H9 (cell line): ENCODE data around the gene THSD7A. TPM values are rescaled to one million over a fixed set of nuclear protein-coding genes. Genes with fewer than 3 reads are reported as not detected.

Source experiments
- DNase-seq: peaks from one replicate; pipeline ENCODE4 v3.0.0-alpha.2; 2017
- H2AFZ ChIP-seq: one replicate; pipeline ENCODE4 v1.6.1; 2013; ENCODE audit warnings: mild to moderate bottlenecking, low read length, control low read depth, moderate library complexity
- H2AK5ac ChIP-seq: 2 replicates; pipeline ENCODE4 v1.6.1; 2013; ENCODE audit warnings: low read length, control low read depth, mixed read lengths; ENCODE audit not compliant: insufficient read length
- H2BK120ac ChIP-seq: one replicate; pipeline ENCODE4 v1.6.1; 2013; ENCODE audit warnings: low read depth, mild to moderate bottlenecking, low read length, control low read depth, inconsistent platforms; ENCODE audit not compliant: poor library complexity, severe bottlenecking
- H2BK12ac ChIP-seq: 2 replicates; pipeline ENCODE4 v1.6.1; 2013; ENCODE audit warnings: low read length, control low read depth, mixed read lengths, low read depth; ENCODE audit not compliant: insufficient read length
- H2BK15ac ChIP-seq: 2 replicates; pipeline ENCODE4 v1.6.1; 2013; ENCODE audit warnings: low read depth, low read length, control low read depth
- H2BK20ac ChIP-seq: one replicate; pipeline ENCODE4 v1.6.1; 2013; ENCODE audit warnings: low read depth, mild to moderate bottlenecking, low read length, control low read depth, inconsistent platforms; ENCODE audit not compliant: poor library complexity, severe bottlenecking
- H2BK5ac ChIP-seq: 2 replicates; pipeline ENCODE4 v1.6.1; 2013; ENCODE audit warnings: low read length, control low read depth, mixed read lengths; ENCODE audit not compliant: insufficient read length
- H3K14ac ChIP-seq: 2 replicates; pipeline ENCODE4 v1.6.1; 2013; ENCODE audit warnings: low read length, control low read depth; ENCODE audit not compliant: insufficient read depth
- H3K18ac ChIP-seq: 2 replicates; pipeline ENCODE4 v1.6.1; 2013; ENCODE audit warnings: low read depth, mild to moderate bottlenecking, mixed read lengths, low read length, control low read depth; ENCODE audit not compliant: insufficient read length
- H3K23ac ChIP-seq: 2 replicates; pipeline ENCODE4 v1.6.1; 2013; ENCODE audit warnings: low read length, control low read depth, mixed read lengths, low read depth; ENCODE audit not compliant: insufficient read length
- H3K23me2 ChIP-seq: 2 replicates; pipeline ENCODE4 v1.6.1; 2013; ENCODE audit warnings: low read depth, mild to moderate bottlenecking, mixed read lengths, low read length, control low read depth; ENCODE audit not compliant: insufficient read length, poor library complexity, severe bottlenecking
- H3K27ac ChIP-seq: 2 replicates; pipeline ENCODE4 v1.5.1; 2013; ENCODE audit warnings: low read length, control low read depth, mixed read lengths, low read depth; ENCODE audit not compliant: insufficient read length
- H3K27me3 ChIP-seq: 2 replicates; pipeline ENCODE4 v1.6.1; 2013; ENCODE audit warnings: low read length, control low read depth, inconsistent platforms; ENCODE audit not compliant: insufficient read depth
- H3K4ac ChIP-seq: 2 replicates; pipeline ENCODE4 v1.6.1; 2013; ENCODE audit warnings: low read depth, mild to moderate bottlenecking, control low read depth, inconsistent platforms, low read length, moderate library complexity
- H3K4me1 ChIP-seq: 2 replicates; pipeline ENCODE4 v1.6.1; 2013; ENCODE audit warnings: low read length, control low read depth, inconsistent platforms; ENCODE audit not compliant: insufficient read depth
- H3K4me2 ChIP-seq: 2 replicates; pipeline ENCODE4 v1.6.1; 2013; ENCODE audit warnings: low read length, control low read depth, mixed read lengths; ENCODE audit not compliant: insufficient read length, insufficient read depth
- H3K56ac ChIP-seq: 2 replicates; pipeline ENCODE4 v1.6.1; 2013; ENCODE audit warnings: low read depth, mild to moderate bottlenecking, mixed read lengths, low read length, control low read depth; ENCODE audit not compliant: insufficient read length
- H3K79me1 ChIP-seq: 2 replicates; pipeline ENCODE4 v1.6.1; 2013; ENCODE audit warnings: low read depth, mild to moderate bottlenecking, moderate library complexity, low read length, control low read depth, inconsistent platforms; ENCODE audit not compliant: insufficient read depth, poor library complexity, severe bottlenecking
- H3K79me2 ChIP-seq: 2 replicates; pipeline ENCODE4 v1.6.1; 2013; ENCODE audit warnings: low read length, control low read depth, inconsistent platforms; ENCODE audit not compliant: insufficient read depth
- H3K9ac ChIP-seq: 2 replicates; pipeline ENCODE4 v1.6.1; 2013; ENCODE audit warnings: low read length, control low read depth, mixed read lengths; ENCODE audit not compliant: insufficient read length; ENCODE audit errors: extremely low read depth
- H3K9me3 ChIP-seq: one replicate; pipeline ENCODE4 v1.6.1; 2013; ENCODE audit warnings: low read depth, low read length, inconsistent platforms; ENCODE audit not compliant: control insufficient read depth
- H3T11ph ChIP-seq: one replicate; pipeline ENCODE4 v1.6.1; 2013; ENCODE audit warnings: mild to moderate bottlenecking, low read length, control low read depth, inconsistent platforms
- H4K20me1 ChIP-seq: one replicate; pipeline ENCODE4 v1.6.1; 2013; ENCODE audit not compliant: control insufficient read depth, insufficient read length, insufficient read depth
- H4K5ac ChIP-seq: 2 replicates; pipeline ENCODE4 v1.6.1; 2013; ENCODE audit warnings: low read depth, mild to moderate bottlenecking, mixed read lengths, low read length, control low read depth; ENCODE audit not compliant: insufficient read length
- H4K8ac ChIP-seq: replicated peaks from 2 replicates; pipeline ENCODE4 v1.6.1; 2013; ENCODE audit warnings: low read length, control low read depth, mixed read lengths, low read depth; ENCODE audit not compliant: insufficient read length
- H4K91ac ChIP-seq: 2 replicates; pipeline ENCODE4 v1.6.1; 2013; ENCODE audit warnings: low read depth, mild to moderate bottlenecking, moderate library complexity, mixed read lengths, low read length, control low read depth; ENCODE audit not compliant: insufficient read length
- H3K27ac Mint-ChIP-seq, 3 experiments: 2 replicates in 2 of 3; 3 replicates in 1 of 3; pipeline ENCODE4 v1.8.0; 2020 to 2021; ENCODE audit warnings: mixed read lengths in 3 of 3, mild to moderate bottlenecking in 1 of 3, moderate library complexity in 1 of 3
- H3K27me3 Mint-ChIP-seq: 2 replicates; pipeline ENCODE4 v1.8.0; 2021; ENCODE audit warnings: low read depth, mild to moderate bottlenecking, moderate library complexity, mixed read lengths
- H3K36me3 Mint-ChIP-seq, 3 experiments: 2 replicates in 2 of 3; 3 replicates in 1 of 3; pipeline ENCODE4 v1.8.0; 2020 to 2021; ENCODE audit warnings: low read depth in 3 of 3, mixed read lengths in 3 of 3; ENCODE audit not compliant: insufficient read depth in 1 of 3
- H3K4me1 Mint-ChIP-seq, 2 experiments: 2 replicates each; pipeline ENCODE4 v1.8.0; 2020; ENCODE audit warnings: mixed read lengths in 2 of 2
- H3K4me3 Mint-ChIP-seq, 2 experiments: 2 replicates in 1 of 2; 3 replicates in 1 of 2; pipeline ENCODE4 v1.8.0; 2020 to 2021; ENCODE audit warnings: mild to moderate bottlenecking in 2 of 2, mixed read lengths in 2 of 2, moderate library complexity in 1 of 2
- H3K9me3 Mint-ChIP-seq, 2 experiments: 2 replicates in 1 of 2; 3 replicates in 1 of 2; pipeline ENCODE4 v1.8.0; 2020; ENCODE audit warnings: mild to moderate bottlenecking in 2 of 2, mixed read lengths in 2 of 2, moderate library complexity in 1 of 2
- WGBS: extraction: QIAGEN DNeasy Blood & Tissue Kit; methylation state at CpG from one replicate; pipeline ENCODE4 v1.1.7; 2013; ENCODE audit warnings: missing lambda C conversion rate, low lambda C conversion rate, mixed read lengths; ENCODE audit not compliant: insufficient read length; ENCODE audit errors: extremely low coverage; 5-methylcytosine and 5-hydroxymethylcytosine counted together
- total RNA-seq: library from RNA; stranded (reverse); gene quantifications from 2 replicates; pipeline ENCODE4 v1.2.1, GENCODE V29; 2021
- TF ChIP-seq, protein P1 (sequence below): fragments of 200-600 bp; sonication (generic); conservative IDR thresholded peaks from 3 replicates; pipeline ENCODE4 v1.8.0; 2021; ENCODE audit warnings: antibody characterized with exemption, mild to moderate bottlenecking

Gene THSD7A
- total RNA-seq, 1 experiment from 2014 or later: 0.42 TPM

GRCh38 chr7:11707606-11708193, 124.3 kb downstream of the THSD7A start:
- Histone ChIP-seq H3K27ac (no peak overlapping the region), H4K8ac (no peak overlapping the region), H3K79me2 (no peaks in the 10 kb centered on the region), H3K27me3 (no peaks in the 10 kb centered on the region), H3K4me2 (no peak overlapping the region), H3K14ac (no peak overlapping the region), H2BK12ac (no peak overlapping the region), H2AK5ac (no peak overlapping the region), H2BK120ac (no peak overlapping the region), H2BK5ac (no peak overlapping the region), H4K91ac (no peak overlapping the region), H3K9me3 (no peaks in the 10 kb centered on the region), H3K4ac (no peak overlapping the region), H3K23ac (no peak overlapping the region), H2BK20ac (no peak overlapping the region), H3K23me2 (no peaks in the 10 kb centered on the region), H3K79me1 (no peaks in the 10 kb centered on the region), H4K20me1 (no peaks in the 10 kb centered on the region), H3T11ph (no peak overlapping the region), H2BK15ac (no peak overlapping the region), H4K5ac (no peak overlapping the region), H3K56ac (no peak overlapping the region), H3K18ac (no peak overlapping the region), H2AFZ (no peak overlapping the region), H3K9ac (no peak overlapping the region), H3K4me1 (no peaks in the 10 kb centered on the region)
- DNase-seq: no peak
- Mint-ChIP-seq H3K36me3 (no peaks in the 10 kb centered on the region), H3K27me3 (no peaks in the 10 kb centered on the region), H3K4me3 (no peak overlapping the region), H3K27ac (no peak overlapping the region), H3K4me1 (peaks cover 0 to 7% of the 10 kb centered on the region in 2 experiments; a peak in 1 of 4 replicates), H3K9me3 (no peaks in the 10 kb centered on the region)
- WGBS: no CpG with 5 or more reads among the region's 2 CpGs
- TF ChIP-seq, protein P1, sequence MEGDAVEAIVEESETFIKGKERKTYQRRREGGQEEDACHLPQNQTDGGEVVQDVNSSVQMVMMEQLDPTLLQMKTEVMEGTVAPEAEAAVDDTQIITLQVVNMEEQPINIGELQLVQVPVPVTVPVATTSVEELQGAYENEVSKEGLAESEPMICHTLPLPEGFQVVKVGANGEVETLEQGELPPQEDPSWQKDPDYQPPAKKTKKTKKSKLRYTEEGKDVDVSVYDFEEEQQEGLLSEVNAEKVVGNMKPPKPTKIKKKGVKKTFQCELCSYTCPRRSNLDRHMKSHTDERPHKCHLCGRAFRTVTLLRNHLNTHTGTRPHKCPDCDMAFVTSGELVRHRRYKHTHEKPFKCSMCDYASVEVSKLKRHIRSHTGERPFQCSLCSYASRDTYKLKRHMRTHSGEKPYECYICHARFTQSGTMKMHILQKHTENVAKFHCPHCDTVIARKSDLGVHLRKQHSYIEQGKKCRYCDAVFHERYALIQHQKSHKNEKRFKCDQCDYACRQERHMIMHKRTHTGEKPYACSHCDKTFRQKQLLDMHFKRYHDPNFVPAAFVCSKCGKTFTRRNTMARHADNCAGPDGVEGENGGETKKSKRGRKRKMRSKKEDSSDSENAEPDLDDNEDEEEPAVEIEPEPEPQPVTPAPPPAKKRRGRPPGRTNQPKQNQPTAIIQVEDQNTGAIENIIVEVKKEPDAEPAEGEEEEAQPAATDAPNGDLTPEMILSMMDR: no peak
